Measurements from ENCODE around the gene BSND. TPM values are rescaled to one million over a fixed set of nuclear protein-coding genes. Genes with fewer than 3 reads are reported as not detected.
"Not testable (repeated sequence)": the region's sequence is repeated elsewhere in the genome, so short reads cannot be mapped to it uniquely, and the experiment has no call there.

The BSND gene
- total RNA-seq, 1 experiment from 2014 or later = not detected

DNA sequence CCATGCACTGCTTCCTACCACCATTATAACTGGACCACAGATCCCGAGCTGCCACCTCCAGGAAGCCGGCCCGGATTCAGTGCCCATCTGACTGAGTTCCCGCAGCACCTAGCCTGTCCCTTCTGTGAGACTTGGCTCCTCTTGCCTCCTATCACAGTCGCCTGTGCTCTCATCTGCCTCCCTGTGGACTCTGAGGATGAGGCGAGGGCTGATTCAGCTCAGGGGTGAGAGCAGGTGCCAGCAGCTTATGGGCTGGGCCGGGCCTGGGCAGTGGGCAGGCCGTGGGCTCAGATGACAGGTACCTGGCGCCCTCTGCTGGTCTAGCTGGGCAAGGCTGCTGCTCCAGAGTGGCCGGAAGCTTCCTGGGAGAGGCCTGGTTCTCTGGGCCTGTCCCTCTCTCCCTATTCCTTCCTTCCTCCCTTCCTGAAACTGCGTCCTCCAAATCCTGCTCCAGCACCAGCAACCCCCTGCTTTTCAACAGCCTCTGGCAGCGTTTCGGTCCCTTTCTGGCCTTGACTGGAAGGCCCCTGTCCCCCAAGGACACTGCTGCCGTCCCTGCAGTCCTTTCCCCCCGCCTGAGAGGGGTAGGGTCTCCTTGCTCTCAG is 23.3 kb downstream of the BSND start:
- Histone ChIP-seq H3K4me1 (ENCODE audit: insufficient read depth, low read length, poor library complexity, severe bottlenecking) (no peaks in the 10 kb centered on the region), H3K9me3 (ENCODE audit: low read depth, low read length, poor library complexity, severe bottlenecking) (no peaks in the 10 kb centered on the region), H3K4me3 (ENCODE audit: low read depth, low read length, poor library complexity, severe bottlenecking) (no peak overlapping the region), H3K27me3 (replicated peaks; ENCODE audit: insufficient read depth, low read depth, low read length, poor library complexity) (no peaks in the 10 kb centered on the region), H3K36me3 (ENCODE audit: insufficient read depth, low read length, poor library complexity, severe bottlenecking) (no peaks in the 10 kb centered on the region), H3K27ac (ENCODE audit: low read depth, low read length, poor library complexity, severe bottlenecking) (no peak overlapping the region)
- BruUV-seq (replicated peaks) = no TSS peak
- TF ChIP-seq, protein P1, sequence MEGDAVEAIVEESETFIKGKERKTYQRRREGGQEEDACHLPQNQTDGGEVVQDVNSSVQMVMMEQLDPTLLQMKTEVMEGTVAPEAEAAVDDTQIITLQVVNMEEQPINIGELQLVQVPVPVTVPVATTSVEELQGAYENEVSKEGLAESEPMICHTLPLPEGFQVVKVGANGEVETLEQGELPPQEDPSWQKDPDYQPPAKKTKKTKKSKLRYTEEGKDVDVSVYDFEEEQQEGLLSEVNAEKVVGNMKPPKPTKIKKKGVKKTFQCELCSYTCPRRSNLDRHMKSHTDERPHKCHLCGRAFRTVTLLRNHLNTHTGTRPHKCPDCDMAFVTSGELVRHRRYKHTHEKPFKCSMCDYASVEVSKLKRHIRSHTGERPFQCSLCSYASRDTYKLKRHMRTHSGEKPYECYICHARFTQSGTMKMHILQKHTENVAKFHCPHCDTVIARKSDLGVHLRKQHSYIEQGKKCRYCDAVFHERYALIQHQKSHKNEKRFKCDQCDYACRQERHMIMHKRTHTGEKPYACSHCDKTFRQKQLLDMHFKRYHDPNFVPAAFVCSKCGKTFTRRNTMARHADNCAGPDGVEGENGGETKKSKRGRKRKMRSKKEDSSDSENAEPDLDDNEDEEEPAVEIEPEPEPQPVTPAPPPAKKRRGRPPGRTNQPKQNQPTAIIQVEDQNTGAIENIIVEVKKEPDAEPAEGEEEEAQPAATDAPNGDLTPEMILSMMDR (conservative IDR thresholded peaks at IDR 0.05; ENCODE audit: low read depth, low read length) = peak; percentile 97
- TF ChIP-seq EZH2 (IDR thresholded peaks at IDR 0.05; ENCODE audit: borderline replicate concordance, low read depth, low read length, poor library complexity, severe bottlenecking) = no peak
- POLR2A ChIA-PET (ENCODE audit: low non-redundant PET) = no interaction called here
- DNase-seq (ENCODE audit: low spot score) = peak; percentile 84
- intact Hi-C loops (cut with micrococcal nuclease; ENCODE audit: unreplicated experiment) = loop anchor here (1.0 kb wide), 2 partner anchors 72 to 77 kb away; no protein-coding TSS in a partner anchor
- CTCF ChIA-PET = interaction anchor here (0.5 to 2.1 kb wide), 9 partner anchors 16 to 152 kb away, joined by 3 to 78 read pairs (median 3); no protein-coding TSS in a partner anchor

DNA sequence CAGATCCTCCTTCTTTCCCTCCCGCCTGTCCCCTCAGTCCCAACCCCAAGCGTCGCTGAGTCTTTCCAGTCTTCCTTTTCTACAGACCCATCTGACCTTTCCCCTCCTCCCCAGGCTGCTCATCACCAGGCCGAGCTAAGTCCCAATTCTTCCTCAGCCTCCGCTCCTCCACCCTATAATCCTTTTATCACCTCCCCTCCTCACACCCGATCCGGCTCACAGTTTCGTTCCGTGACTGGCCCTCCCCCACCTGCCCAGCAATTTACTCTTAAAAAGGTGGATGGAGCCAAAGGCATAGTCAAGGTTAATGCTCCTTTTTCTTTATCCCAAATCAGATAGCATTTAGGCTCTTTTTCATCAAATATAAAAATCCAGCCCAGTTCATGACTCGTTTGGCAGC is 25.4 kb downstream of the BSND start:
- H3K27ac ChIP-seq (ENCODE audit: low read depth, low read length, poor library complexity, severe bottlenecking); H3K9me3 ChIP-seq (ENCODE audit: low read depth, low read length, poor library complexity, severe bottlenecking); H3K36me3 ChIP-seq (ENCODE audit: insufficient read depth, low read length, poor library complexity, severe bottlenecking); H3K4me1 ChIP-seq (ENCODE audit: insufficient read depth, low read length, poor library complexity, severe bottlenecking); BruUV-seq (replicated peaks); H3K27me3 ChIP-seq (replicated peaks; ENCODE audit: insufficient read depth, low read depth, low read length, poor library complexity); intact Hi-C loops (cut with micrococcal nuclease; ENCODE audit: unreplicated experiment); CTCF ChIA-PET; DNase-seq (ENCODE audit: low spot score); POLR2A ChIA-PET (ENCODE audit: low non-redundant PET); H3K4me3 ChIP-seq (ENCODE audit: low read depth, low read length, poor library complexity, severe bottlenecking): not testable (repeated sequence)

DNA sequence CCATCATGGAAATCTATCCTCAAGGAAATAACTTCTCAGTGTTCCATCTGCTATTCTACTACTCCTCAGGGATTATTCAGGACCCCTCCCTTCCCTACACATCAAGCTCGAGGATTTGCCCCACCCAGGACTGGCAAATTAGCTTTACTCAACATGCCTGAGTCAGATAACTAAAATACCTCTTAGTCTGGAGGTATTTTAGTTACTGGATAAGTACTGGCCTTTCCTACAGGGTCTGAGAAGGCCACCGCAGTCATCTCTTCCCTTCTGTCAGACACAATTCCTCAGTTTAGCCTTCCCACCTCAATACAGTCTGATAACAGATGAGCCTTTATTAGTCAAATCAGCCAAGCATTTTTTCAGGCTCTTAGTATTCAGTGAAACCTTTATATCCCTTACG is 27.9 kb downstream of the BSND start:
- BruUV-seq (replicated peaks); intact Hi-C loops (cut with micrococcal nuclease; ENCODE audit: unreplicated experiment); POLR2A ChIA-PET (ENCODE audit: low non-redundant PET): not testable (repeated sequence)

DNA sequence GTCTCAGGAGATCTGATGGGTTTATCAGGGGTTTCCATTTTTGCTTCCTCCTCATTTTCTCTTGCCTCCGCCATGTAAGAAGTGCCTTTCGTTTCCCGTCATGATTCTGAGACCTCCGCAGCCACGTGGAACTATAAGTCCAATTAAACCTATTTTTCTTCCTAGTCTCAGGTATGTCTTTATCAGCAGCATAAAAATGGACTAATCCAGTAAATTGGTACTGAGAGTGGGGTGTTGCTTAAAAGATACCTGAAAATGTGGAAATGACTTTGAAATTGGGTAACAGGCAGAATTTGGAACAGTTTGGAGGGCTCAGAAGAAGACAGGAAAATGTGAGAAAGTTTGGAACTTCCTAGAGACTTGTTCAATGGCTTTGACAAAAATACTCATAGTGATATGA is 32.4 kb downstream of the BSND start:
- H3K27ac ChIP-seq (ENCODE audit: low read depth, low read length, poor library complexity, severe bottlenecking); DNase-seq (ENCODE audit: low spot score); BruUV-seq (replicated peaks); H3K36me3 ChIP-seq (ENCODE audit: insufficient read depth, low read length, poor library complexity, severe bottlenecking); H3K4me1 ChIP-seq (ENCODE audit: insufficient read depth, low read length, poor library complexity, severe bottlenecking); H3K4me3 ChIP-seq (ENCODE audit: low read depth, low read length, poor library complexity, severe bottlenecking); H3K9me3 ChIP-seq (ENCODE audit: low read depth, low read length, poor library complexity, severe bottlenecking); H3K27me3 ChIP-seq (replicated peaks; ENCODE audit: insufficient read depth, low read depth, low read length, poor library complexity); POLR2A ChIA-PET (ENCODE audit: low non-redundant PET); intact Hi-C loops (cut with micrococcal nuclease; ENCODE audit: unreplicated experiment); CTCF ChIA-PET: not testable (repeated sequence)

More for the DNA sequence above, 27.9 kb downstream of the BSND start:
- not testable (repeated sequence) for H3K27ac ChIP-seq (ENCODE audit: low read depth, low read length, poor library complexity, severe bottlenecking); H3K4me3 ChIP-seq (ENCODE audit: low read depth, low read length, poor library complexity, severe bottlenecking); H3K4me1 ChIP-seq (ENCODE audit: insufficient read depth, low read length, poor library complexity, severe bottlenecking); H3K36me3 ChIP-seq (ENCODE audit: insufficient read depth, low read length, poor library complexity, severe bottlenecking); DNase-seq (ENCODE audit: low spot score); H3K9me3 ChIP-seq (ENCODE audit: low read depth, low read length, poor library complexity, severe bottlenecking); H3K27me3 ChIP-seq (replicated peaks; ENCODE audit: insufficient read depth, low read depth, low read length, poor library complexity)
- CTCF ChIA-PET = interaction anchor here (0.5 kb wide), 1 partner anchor 538 kb away, joined by 7 read pairs; no protein-coding TSS in a partner anchor

DNA sequence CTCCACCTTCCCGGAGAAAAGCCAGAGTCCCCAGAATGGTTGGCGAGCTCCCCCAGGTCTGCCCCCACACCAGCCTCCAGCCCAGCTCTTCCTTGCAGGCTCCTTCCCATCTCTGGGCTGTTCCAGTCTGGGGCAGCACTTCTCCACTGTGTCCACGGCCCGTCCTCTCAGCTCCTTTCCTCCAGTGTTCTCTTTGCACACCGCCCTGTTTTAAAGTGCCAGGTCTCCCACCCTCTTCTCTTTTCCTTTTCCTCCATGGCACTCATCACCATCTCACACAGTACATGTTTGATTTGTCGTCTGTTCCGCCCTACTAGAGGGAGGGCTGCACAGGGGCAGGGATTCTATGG is 34.5 kb downstream of the BSND start:
- H3K36me3 ChIP-seq (ENCODE audit: insufficient read depth, low read length, poor library complexity, severe bottlenecking) = no peaks in the 10 kb centered on the region
- no peaks in the 10 kb centered on the region for H3K27me3 ChIP-seq (replicated peaks; ENCODE audit: insufficient read depth, low read depth, low read length, poor library complexity)
- H3K4me3 ChIP-seq (ENCODE audit: low read depth, low read length, poor library complexity, severe bottlenecking) = no peak overlapping the region
- TF ChIP-seq, protein P1 (conservative IDR thresholded peaks at IDR 0.05; ENCODE audit: low read depth, low read length) = no peak
- no peak overlapping the region for H3K27ac ChIP-seq (ENCODE audit: low read depth, low read length, poor library complexity, severe bottlenecking)
- ChIA-PET CTCF (no interaction called here), POLR2A (ENCODE audit: low non-redundant PET) (no interaction called here)
- intact Hi-C loops (cut with micrococcal nuclease; ENCODE audit: unreplicated experiment) = no loop called here
- no peaks in the 10 kb centered on the region for H3K9me3 ChIP-seq (ENCODE audit: low read depth, low read length, poor library complexity, severe bottlenecking)
- BruUV-seq (replicated peaks) = no TSS peak
- no peak for DNase-seq (ENCODE audit: low spot score)
- no peaks in the 10 kb centered on the region for H3K4me1 ChIP-seq (ENCODE audit: insufficient read depth, low read length, poor library complexity, severe bottlenecking)
